NCI-H345 (cell line): Measurements from ENCODE around the gene HRH1.
"Not testable (repeated sequence)": the region's sequence is repeated elsewhere in the genome, so short reads cannot be mapped to it uniquely, and the experiment has no call there.

Experiments used
- DNase-seq: peaks from one replicate; lab custom pipeline; 2025; lab: John Stamatoyannopoulos, UW

The HRH1 gene

GRCh38 chr3:11154036-11154952 is at the start of gene HRH1:
Gene HRH1, plus strand, starts transcription at chr3:11154493. Its CDS starts 104,545 bp downstream, at chr3:11259038.
- no peak for DNase-seq

GRCh38 chr3:11113316-11113715 is 41.0 kb upstream of the HRH1 start:
- not testable (repeated sequence) for DNase-seq

GRCh38 chr3:11115548-11115947 is 38.7 kb upstream of the HRH1 start:
- DNase-seq, result no peak

- DNase-seq, result no peak
These were observed 37.8 kb upstream of the HRH1 start for GRCh38 chr3:11116336-11117059.

GRCh38 chr3:11117591-11117990 is 36.7 kb upstream of the HRH1 start:
- DNase-seq, result no peak

GRCh38 chr3:11118181-11118682 is 36.1 kb upstream of the HRH1 start:
- DNase-seq, result no peak

- DNase-seq, result no peak
These were observed 34.0 kb upstream of the HRH1 start for GRCh38 chr3:11120091-11120805.

- DNase-seq, result no peak
These were observed 27.6 kb upstream of the HRH1 start for GRCh38 chr3:11126653-11127052.

GRCh38 chr3:11128682-11129632 is 25.3 kb upstream of the HRH1 start:
- no peak for DNase-seq

GRCh38 chr3:11130385-11130784 is 23.9 kb upstream of the HRH1 start:
- no peak for DNase-seq

DNA sequence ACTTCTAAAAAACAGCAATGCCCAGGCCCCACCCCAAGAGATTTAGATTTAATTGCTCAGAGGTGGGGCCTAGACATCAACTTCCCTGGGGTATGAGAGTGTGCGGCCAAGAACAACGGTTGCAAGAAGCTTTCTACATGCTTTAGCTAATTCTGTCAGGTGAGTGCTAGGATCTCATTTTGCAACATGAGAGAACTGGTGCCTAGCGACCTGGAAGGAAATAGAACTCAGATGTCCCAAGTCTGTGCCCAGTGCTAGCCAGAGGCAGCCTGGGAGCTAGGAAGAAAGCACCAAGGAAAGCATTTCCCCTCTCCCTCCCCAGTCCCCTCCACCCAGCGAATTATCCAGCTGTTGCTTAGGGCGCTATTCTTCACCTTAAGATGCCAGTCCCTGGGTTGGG is 22.9 kb upstream of the HRH1 start:
- DNase-seq, result no peak

DNA sequence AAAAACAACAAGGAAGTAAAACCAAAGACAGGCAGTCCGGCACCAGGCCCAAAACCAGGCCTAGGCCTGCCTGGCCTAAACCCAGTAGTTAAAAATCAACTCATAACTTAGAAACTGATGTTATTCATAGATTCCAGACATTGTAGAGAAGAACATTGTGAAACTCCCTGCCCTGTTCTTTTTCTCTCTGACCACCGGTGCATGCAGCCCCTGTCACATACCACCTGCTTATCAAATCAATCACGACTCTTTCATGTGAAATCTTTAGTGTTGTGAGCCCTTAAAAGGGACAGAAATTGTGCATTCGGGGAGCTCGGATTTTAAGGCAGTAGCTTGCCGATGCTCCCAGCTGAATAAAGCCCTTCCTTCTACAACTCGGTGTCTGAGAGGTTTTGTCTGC is 22.4 kb upstream of the HRH1 start:
- DNase-seq, result not testable (repeated sequence)

- no peak for DNase-seq
These were observed 21.4 kb upstream of the HRH1 start for GRCh38 chr3:11132861-11133260.

DNA sequence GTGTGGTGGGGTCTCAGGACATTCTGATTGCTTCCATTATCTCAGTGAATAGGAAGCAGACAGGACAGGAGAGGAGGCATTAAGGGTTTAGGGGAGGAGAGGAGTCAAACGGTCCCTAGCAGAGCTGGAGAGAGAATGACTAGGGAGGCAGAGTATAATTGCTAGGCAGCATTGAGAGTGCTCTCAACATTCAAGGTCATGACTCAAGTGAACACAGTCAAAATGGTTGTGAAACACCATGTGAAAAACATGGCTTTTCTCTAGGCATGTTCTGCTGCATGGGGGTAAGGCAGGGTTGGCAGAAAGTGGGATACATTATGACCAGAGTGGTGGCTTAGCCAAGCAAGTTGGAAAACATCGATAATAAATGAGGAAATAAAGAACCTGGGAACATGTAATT is 19.5 kb upstream of the HRH1 start:
- no peak for DNase-seq

DNA sequence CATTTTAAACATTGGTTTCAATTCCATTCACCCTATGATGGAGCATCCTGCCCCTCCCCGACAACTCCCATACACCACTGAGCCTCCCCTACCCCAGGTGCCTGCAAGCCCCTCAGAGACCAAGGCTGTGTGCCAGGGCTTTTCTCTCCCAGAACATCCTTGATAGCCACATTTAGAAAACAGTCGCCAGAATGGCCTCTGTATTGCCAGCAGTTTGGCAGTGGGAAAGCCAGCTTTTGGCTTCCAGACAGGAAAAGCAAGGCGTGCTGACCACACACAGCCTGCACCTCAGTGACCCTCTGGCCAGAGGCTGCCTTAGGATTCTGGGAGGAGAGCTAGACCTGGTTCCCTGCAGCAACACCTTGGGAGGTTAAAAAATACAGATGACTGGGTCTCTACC is 18.2 kb upstream of the HRH1 start:
- no peak for DNase-seq

- DNase-seq, result no peak
These were observed 17.3 kb upstream of the HRH1 start for GRCh38 chr3:11136830-11137626.

GRCh38 chr3:11137627-11137959 is 16.7 kb upstream of the HRH1 start:
- DNase-seq, result no peak

GRCh38 chr3:11138371-11138770 is 15.9 kb upstream of the HRH1 start:
- no peak for DNase-seq

DNA sequence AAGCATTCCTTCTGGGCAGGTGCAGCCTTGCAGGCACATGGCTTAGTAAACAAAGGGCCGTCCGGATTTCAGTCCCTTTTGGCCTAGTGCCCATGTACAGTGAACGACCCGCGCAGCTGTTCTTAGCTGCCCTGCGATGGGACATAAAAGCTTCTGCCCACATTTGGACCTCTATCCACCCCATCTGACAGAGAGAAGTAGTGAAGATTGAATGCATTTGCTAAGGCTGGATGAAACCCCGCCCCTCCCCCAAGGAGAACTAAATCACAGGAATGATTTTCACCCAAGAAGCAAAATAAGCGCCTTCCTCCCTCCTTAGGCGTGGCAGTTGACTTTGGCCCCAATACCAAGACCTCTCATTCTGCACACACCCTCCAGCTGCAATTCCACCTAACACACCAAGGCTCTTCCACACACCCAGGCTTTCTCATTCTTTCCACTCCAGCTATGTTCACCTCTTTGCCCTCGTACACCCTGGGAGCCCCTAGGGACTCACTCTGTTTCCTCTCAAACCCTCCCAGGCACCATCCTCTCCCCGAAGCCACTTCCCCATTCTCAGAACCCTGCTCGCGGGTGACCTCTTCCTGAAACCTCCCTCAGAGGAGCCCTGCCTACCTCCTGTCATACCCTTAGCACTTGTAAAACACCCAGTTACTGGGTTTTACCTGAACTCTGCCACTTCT is 14.1 kb upstream of the HRH1 start:
- DNase-seq, result peak; percentile 25

- no peak for DNase-seq
These were observed 13.6 kb upstream of the HRH1 start for GRCh38 chr3:11140713-11141104.
